ENCODE results near the gene CETP. TPM values are rescaled to one million over a fixed set of nuclear protein-coding genes. Genes with fewer than 3 reads are reported as not detected.

CETP gene
- total and polyA plus RNA-seq, 9 of the 15 experiments (the other 6 are each of a cell fraction or from before 2014, with no cell fraction given): 0.07 to 0.11 TPM; not detected in 7

GRCh38 chr16:56916571-56917403 lies 45.0 kb upstream of the CETP start (continued):
- no peak for TF ChIP-seq PREB (CRISPR knock-in tag; IDR thresholded peaks at IDR 0.05)
- TF ChIP-seq ZNF707 (CRISPR knock-in tag; conservative IDR thresholded peaks at IDR 0.05): no peak
- no peak for TF ChIP-seq SNAPC5 (CRISPR knock-in tag; IDR thresholded peaks at IDR 0.05)
- TF ChIP-seq BRD4 (IDR thresholded peaks at IDR 0.05): no peak
- no peak for TF ChIP-seq ZNF699 (CRISPR knock-in tag; IDR thresholded peaks at IDR 0.05; ENCODE audit: insufficient replicate concordance)
- no peak for TF ChIP-seq FOS (IDR thresholded peaks at IDR 0.05; ENCODE audit: extremely low read depth, insufficient read length)
- no peak for TF ChIP-seq SIX5 (IDR thresholded peaks at IDR 0.05; ENCODE audit: borderline replicate concordance in 1 of 2, insufficient read depth in 1 of 2, low read depth in 1 of 2, low read length in 2 of 2)
- TF ChIP-seq HDAC6 (IDR thresholded peaks at IDR 0.05; ENCODE audit: low read depth, low read length): no peak
- TF ChIP-seq SMARCC2 (IDR thresholded peaks at IDR 0.05; ENCODE audit: low read depth): no peak
- TF ChIP-seq CGGBP1 (CRISPR knock-in tag; IDR thresholded peaks at IDR 0.05): no peak
- TF ChIP-seq FOXJ2 (tag; IDR thresholded peaks at IDR 0.05): no peak

Data from K562 (cell line).